Right lobe of liver (tissue), 4 donors: ENCODE data around the gene WDFY4.

Experiments
- CTCF ChIP-seq, 4 donors: fragments of 200-600 bp in 3 of 4; fragments of 450-650 bp in 1 of 4; IDR thresholded peaks; one replicate each; pipeline versions ENCODE4 v1.5.1 to v1.8.0; 2016 to 2022; ENCODE audit warnings: antibody characterized with exemption in 4 of 4, mild to moderate bottlenecking in 2 of 4
- POLR2A ChIP-seq: fragments of 450-650 bp; IDR thresholded peaks from one replicate; pipeline ENCODE4 v1.6.1; 2017; ENCODE audit warnings: antibody characterized with exemption, mild to moderate bottlenecking
- donor health status: DM: no; HTN: no; CAD: no.
- donor health status: DM: no; HTN: no; CAD: no.
- donor health status: DM: no; HTN: yes; CAD: no.

- no peak for TF ChIP-seq POLR2A
- TF ChIP-seq CTCF (IDR thresholded peaks at IDR 0.05): no peak
Measured at GRCh38 chr10:48958598-48959190, 274.0 kb downstream of the WDFY4 start.
